Dermis blood vessel endothelial cell (primary cell): ENCODE data around the gene SUPT4H1. TPM values are rescaled to one million over a fixed set of nuclear protein-coding genes. Genes with fewer than 3 reads are reported as not detected.

Experiments used
- DNase-seq: peaks from one replicate; pipeline ENCODE4 v3.0.0; 2010
- total RNA-seq: library from RNA; depleted of rRNA; stranded (reverse); fragments of >200 nt; gene quantifications from 2 replicates; pipeline ENCODE4 v1.2.3, GENCODE V29; 2014

The SUPT4H1 gene
- total RNA-seq, 1 donor from 2014 or later: 53.6 TPM

DNA sequence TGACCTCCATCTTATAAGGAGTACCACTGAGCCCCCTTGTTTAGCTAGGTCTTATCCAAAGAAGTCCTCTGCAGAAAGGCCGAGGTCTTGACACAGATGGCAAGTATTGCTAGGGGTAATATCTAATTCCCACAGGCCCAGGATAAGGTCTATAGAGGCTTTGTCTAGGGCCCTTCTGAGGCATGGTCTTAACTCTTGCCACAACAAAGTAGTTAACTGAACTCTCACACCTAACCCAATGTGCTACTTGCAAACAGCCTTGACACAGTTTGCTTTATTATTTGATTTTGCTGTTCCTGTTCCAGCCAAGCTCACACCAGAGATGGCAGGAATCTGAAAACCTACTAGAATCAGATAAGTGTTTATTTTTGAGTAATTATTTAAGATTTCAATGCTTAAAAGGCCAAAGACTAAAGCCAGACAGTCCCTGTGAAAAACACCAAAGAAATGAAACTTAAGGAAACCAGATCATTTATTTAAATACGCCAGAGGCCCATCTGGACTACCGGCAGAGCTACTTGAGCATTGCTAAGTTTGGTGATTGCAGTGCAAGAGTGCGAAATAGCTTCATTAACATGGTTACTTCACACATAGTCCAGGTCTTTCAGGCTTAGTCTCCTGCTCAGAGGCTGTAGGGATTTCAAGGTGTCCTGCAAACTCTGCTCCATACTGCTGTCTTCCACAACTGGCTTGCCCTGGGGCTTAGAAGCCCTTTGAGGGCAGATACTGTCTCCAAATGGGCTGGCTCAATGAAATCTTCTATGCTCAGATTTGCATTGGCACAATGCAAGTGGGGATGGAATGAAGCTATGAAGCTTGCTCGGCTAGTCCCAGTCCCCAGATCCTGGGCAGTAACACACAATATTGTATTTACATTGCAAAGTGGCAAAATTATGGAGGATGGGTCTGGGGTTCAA is 28.5 kb upstream of the SUPT4H1 start:
- DNase-seq: no peak

GRCh38 chr17:58379511-58379824 is 27.5 kb upstream of the SUPT4H1 start:
- DNase-seq: no peak

GRCh38 chr17:58378733-58379510 is 26.9 kb upstream of the SUPT4H1 start:
- DNase-seq: no peak

DNA sequence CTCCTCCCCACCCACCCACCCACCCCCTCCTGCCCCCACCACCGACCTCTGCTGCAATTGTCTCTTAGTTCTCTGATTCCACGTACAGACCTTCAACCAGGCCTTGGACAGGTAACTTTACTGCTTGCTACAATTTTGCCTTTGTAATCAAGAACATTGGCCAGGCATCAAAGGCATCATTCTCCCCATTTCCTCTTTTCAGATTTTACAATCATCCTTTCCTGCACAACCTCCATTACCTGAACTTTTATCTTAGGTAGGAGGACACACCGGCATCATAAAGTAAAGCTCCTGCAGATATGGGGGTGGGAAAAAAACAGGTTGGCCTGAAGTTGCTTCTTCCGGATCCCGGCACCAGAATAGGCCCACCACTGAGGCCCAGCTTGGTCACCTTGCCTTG is 25.7 kb upstream of the SUPT4H1 start:
- DNase-seq: no peak

DNA sequence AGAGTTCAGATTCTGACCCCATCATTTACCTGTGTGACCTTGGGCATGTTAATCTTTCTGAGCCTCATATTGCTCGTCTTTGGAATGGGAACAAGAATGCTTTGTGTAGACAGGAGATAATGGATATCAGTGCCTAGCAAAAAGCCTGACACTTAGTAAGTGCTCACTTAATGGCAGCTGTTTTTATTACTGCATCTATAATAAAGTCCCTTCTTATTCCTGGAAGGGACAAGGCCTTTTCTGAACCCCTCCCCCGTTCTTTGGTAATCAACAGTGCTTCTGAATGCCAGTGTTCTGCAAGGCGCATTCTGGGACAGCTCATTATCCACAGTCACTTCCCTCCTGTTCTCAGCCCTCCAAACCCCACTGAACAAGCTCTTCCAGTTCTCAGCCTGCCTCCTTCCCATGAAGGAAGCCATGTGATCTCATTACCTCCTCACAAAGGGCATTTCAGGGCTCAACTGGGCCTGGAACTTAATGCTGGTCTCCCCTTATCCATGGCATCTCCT is 25.1 kb upstream of the SUPT4H1 start:
- no peak for DNase-seq

- no peak for DNase-seq
These were observed 24.5 kb upstream of the SUPT4H1 start for GRCh38 chr17:58376472-58377000.

DNA sequence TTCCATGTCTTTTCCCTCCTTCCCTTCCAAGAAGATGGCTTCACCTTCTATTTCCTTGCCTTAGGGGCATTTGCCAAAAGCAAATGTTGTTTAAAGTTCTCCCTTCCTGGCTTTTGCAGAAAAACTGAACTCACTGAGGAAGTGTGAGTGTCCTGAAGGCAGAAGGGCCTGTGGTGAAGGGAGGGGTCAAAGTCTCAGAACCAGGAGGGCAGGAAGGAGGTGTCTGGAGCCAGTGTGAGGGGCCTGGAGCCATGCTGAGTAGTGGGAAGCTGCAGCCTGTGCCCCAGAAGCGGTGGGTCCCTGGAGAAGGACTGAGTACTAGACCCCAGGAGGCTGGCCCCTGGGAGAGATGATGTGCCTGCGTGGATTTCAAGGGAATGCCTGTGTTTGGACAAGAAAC is 23.8 kb upstream of the SUPT4H1 start:
- no peak for DNase-seq

DNA sequence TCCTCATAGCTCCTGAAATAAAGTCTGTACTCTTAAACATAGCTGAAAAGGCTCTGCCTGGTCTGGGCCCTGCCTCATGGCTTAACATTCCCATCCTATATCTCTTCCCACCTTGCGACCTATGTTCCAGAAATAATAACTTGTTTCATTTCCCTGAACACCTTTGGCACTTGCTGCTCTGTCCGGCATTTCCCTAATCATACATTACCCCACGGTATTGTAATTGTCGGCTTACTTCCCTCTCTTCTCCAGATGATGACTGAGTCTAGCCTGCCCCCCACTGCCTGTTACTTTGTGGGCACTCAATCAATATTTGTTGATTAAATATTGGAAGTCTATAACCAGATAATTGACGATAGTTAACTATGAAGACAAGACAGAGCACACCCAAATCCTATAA is 23.3 kb upstream of the SUPT4H1 start:
- no peak for DNase-seq

DNA sequence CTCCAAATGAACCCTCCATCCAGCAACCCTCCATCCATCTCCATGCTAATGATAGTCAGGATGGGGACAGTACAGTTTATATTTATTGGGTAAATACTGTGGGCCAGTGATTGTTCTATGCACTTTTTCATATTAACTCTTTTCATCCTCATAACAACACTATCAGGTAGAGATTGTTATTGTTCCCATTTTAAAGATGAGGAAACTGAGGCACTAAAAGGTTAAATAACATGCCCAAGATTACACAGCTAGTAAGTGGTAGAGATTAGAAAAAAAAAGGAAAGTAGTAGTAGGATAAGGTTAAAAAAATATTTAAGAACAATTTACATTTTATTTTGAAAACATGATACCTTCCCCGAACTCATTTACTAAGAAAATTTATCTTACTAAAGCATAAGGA is 21.9 kb upstream of the SUPT4H1 start:
- DNase-seq: no peak

- no peak for DNase-seq
These were observed 21.0 kb upstream of the SUPT4H1 start for GRCh38 chr17:58373003-58373402.

DNA sequence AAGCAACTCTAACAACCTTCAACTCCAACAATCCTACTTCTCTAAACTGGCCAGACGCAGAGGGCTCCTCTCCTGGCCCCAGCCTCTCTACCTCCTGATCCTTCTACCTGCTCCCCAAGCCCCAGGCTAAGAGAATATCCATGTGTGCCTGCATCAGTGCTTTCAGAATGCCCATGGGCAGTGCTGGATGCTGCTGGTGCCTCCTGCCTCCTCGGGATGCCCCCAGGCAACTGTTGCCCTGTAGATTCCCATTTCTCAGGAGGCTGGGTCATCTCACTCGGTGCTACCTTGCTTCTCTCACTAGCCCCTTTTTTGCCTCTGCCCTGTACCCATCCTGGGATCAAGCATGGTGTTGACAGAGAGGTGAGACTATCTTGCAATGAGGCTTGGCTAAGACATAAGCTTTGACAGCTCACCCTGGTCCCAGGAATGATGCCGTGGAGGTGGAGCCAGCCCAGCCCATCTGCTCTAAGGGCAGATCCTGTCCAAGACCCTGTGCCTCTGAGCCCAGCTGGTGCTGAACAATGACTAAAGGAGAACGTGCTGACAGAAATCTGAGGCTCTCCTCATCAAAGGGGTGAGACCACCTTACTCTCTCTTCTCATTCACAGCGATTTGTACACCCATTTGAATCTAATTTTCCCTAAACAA is 19.4 kb upstream of the SUPT4H1 start:
- DNase-seq: no peak

DNA sequence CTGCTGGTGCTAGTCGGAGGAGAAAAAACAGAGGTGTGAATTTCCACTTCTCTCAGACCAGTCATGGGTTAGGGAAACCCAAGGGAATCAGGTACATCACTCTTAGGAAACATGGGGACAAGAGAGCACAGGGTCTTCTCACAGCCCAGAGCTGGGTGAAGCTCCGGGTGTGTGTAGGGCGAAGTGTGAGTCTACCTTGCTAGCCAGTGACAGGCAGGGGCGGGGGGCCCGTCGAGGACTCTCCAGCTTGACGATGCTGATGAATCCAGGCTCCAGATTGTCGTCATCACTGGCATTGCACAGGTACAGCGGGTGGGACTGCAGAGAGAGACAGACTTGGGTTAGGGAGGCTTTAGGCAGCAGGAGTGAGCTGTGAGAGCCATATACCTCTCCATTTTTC is 18.7 kb upstream of the SUPT4H1 start:
- DNase-seq: no peak

DNA sequence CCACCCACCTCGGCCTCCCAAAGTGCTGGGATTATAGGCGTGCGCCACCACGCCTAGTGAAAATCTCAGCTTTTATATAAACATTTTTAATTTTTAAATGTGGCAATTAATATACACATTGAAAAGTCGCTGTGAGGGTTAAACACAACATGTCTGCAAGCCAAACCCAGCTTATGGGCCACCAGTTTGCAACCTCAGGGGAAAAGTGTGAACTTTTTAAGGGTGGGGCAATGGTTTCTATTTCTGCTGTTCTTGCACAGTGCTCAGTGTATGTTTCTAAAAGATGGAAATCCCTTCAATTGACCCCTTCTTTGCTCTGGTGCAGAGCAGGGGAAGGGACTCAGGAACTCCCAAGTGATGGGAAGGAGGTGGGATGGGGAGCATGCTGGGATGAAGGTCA is 18.3 kb upstream of the SUPT4H1 start:
- DNase-seq: no peak

- DNase-seq: no peak
These were observed 17.4 kb upstream of the SUPT4H1 start for GRCh38 chr17:58369214-58370031.

- no peak for DNase-seq
These were observed 16.8 kb upstream of the SUPT4H1 start for GRCh38 chr17:58368860-58369213.

DNA sequence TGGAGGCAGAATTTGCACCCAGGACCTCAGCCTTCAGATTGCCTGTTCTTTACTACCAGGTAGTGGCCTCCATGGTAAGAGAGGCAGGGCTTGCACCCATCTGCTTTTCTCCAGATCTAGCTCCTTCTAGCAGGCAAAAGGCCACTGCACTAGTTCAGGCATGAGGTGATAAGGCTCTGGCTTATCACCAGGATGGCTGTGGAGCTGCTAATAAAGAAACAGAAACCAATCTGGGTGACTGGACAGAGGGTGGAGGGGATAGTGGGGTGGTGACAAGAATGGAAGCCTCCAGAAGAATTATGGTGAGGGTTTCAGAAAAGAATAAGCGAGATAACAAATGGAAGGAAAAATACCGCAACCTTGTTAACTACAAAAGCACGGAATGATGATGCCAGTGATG is 15.5 kb upstream of the SUPT4H1 start:
- DNase-seq: no peak

DNA sequence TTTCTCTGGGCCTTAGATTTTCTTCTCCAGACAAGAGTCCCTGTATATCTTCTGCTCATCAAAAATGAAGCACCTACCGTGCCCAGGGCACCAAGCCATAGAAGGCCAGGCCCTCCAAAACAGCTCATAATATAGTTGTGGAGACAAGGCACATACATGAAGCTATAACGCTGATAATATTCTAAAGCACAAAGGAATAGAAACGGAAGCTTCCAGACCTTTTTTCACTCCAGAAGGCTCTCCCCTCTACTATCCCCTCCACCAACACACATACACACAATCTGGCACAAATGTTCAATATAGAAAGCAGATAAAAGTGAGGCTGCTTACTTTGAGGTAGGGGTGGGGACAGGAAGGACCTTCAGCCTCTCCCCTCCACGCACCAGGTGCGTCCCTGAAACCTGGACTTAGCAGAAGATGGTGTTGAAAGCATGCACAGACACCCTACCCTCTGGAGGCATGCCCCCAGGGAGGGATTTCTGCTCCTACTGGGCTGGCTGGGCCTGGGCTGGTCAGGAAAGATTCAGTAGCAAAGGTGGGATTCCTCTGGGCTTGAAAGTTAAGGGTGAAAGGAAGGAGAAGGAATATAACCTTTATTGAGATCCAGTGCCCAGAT is 14.1 kb upstream of the SUPT4H1 start:
- no peak for DNase-seq

DNA sequence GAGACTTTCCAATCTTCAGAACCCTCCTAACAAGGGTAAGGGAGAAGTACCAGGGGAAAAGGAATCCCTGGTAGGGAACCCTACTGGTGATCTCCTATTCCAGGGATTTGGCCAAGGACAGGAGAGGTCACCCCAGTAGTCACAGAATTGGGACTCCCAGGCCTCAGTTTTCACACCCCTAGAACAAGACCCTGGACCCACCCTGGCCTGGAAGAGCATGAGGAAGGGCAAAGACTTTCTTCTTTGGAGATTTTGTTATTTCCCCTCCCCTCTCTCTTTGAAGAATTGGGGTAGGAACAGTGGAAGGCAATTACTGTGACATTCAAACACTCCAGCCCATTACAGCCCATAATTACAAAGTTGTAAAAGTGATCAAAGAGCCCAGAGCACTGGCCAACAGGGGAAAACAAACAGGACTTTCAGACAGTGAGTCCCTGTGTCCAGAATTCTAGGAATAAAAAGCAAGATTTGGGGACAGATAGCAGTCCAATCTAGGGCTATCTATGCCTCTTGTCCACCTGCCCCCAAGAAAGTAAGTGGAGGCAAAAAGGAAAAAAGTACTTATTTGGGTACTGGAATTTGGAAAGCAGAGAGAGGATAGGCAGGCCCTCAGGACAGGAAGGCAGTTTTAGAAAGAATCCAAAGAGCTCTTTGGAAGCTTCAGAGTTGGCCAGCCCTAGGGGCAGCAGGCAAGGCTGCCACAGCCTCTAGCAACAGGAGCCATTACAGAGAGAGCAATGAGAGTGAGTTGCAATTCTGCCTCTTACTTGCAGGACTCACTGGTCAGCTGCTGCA is 13.4 kb upstream of the SUPT4H1 start:
- DNase-seq: no peak

DNA sequence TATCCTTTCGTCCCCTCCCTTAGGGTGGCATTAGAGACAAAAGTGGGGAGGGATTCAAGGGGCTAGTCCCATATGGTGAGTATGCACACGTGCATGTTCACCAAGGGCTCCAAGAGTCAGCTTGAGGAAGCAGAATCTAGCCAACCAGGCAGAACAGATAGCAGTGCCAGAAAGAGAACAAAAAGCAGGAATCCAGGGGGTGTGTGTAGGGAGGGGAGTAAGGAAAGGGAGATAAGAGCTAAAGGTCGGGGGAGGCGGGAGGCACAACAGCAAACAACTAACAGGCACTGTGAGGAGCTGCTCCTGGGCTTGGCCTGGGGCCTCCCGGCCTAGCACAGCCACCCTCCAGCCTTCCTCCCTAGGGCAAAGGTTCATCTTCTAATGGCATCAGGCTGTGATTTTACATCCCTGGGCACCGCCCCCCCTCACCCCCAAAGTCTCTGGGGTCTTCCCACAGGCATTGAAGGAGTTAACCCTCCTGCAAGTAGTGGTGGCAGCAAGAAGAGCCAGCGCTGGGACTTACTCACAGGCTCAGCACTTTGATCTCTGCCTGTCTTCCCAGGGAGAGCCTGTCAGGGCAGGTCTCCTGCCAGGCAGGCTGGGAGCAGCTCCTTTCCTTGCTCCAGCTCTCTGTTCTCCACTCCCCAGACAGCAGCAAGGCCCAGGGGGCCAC is 12.4 kb upstream of the SUPT4H1 start:
- DNase-seq: no peak

DNA sequence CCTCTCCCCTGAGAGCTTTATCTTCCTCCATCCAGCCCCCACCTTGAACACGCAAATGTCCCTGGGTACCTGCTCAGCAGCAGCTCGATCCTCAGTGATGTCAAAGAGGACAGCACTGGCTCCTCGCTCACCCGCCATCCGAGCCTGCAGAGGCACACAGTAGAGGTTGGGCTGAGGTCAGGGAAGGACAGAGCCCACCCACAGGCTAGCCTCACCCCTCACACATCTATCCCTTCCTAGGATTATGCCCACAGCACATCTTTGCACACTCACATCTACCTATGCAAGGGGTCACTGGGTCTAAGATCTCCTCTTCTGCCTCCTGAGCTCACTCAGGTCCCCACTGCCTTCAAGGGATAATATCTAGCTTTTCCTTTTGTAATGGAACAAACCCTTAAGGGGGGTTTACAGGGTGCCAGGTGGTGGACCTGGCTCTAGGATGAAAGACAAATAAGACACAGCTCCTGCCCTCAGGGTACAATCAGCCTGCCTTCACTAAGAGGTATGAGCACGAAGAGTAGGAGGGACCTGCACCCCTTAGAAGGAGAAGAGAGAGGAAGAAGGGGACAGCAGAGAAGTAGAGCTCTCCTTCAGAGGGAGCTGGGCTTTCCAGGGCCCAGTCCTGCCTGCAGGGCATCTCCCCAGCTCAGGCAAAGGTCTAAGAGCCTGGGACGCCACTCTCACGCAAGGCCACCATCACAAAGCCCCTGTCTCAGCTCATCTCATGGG is 11.6 kb upstream of the SUPT4H1 start:
- no peak for DNase-seq
